Measurements from ENCODE around the gene SPAG5.

Gene SPAG5

GRCh38 chr17:28529013-28529400, 69.8 kb downstream of the SPAG5 start:
- H3K36me3 ChIP-seq (ENCODE audit: low read depth), result no peaks in the 10 kb centered on the region
- ATAC-seq (ENCODE audit: low read depth) (no peak), DNase-seq (ENCODE audit: low spot score) (no peak)
- H3K9me3 ChIP-seq (ENCODE audit: severe bottlenecking), result no peaks in the 10 kb centered on the region
- H3K27ac ChIP-seq (ENCODE audit: poor library complexity, severe bottlenecking), result no peak overlapping the region
- H3K4me1 ChIP-seq (ENCODE audit: insufficient read depth, poor library complexity, severe bottlenecking), result peaks cover 22% of the 10 kb centered on the region
- H3K4me3 ChIP-seq (ENCODE audit: severe bottlenecking), result no peak overlapping the region
- TF ChIP-seq CTCF (IDR thresholded peaks at IDR 0.05; ENCODE audit: poor library complexity, severe bottlenecking), result no peak
- no peaks in the 10 kb centered on the region for H3K27me3 ChIP-seq (ENCODE audit: insufficient read depth, poor library complexity, severe bottlenecking)

GRCh38 chr17:28528327-28529012, 70.4 kb downstream of the SPAG5 start:
- H3K9me3 ChIP-seq (ENCODE audit: severe bottlenecking), result no peaks in the 10 kb centered on the region
- DNase-seq (ENCODE audit: low spot score) (no peak), ATAC-seq (ENCODE audit: low read depth) (no peak)
- H3K4me3 ChIP-seq (ENCODE audit: severe bottlenecking), result no peak overlapping the region
- no peak for TF ChIP-seq CTCF (IDR thresholded peaks at IDR 0.05; ENCODE audit: poor library complexity, severe bottlenecking)
- no peaks in the 10 kb centered on the region for H3K36me3 ChIP-seq (ENCODE audit: low read depth)
- no peak overlapping the region for H3K27ac ChIP-seq (ENCODE audit: poor library complexity, severe bottlenecking)
- H3K27me3 ChIP-seq (ENCODE audit: insufficient read depth, poor library complexity, severe bottlenecking), result no peaks in the 10 kb centered on the region
- H3K4me1 ChIP-seq (ENCODE audit: insufficient read depth, poor library complexity, severe bottlenecking), result peaks cover 22% of the 10 kb centered on the region

- no peak overlapping the region for H3K27ac ChIP-seq (ENCODE audit: poor library complexity, severe bottlenecking)
Observed at GRCh38 chr17:28527859-28528258, 71.0 kb downstream of the SPAG5 start.

More at GRCh38 chr17:28527859-28528258, 71.0 kb downstream of the SPAG5 start:
- ATAC-seq (ENCODE audit: low read depth) (peak; percentile 33; the same call in 2 of the 3 replicates), DNase-seq (ENCODE audit: low spot score) (no peak)
- Histone ChIP-seq H3K27me3 (ENCODE audit: insufficient read depth, poor library complexity, severe bottlenecking) (no peaks in the 10 kb centered on the region), H3K9me3 (ENCODE audit: severe bottlenecking) (no peaks in the 10 kb centered on the region), H3K36me3 (ENCODE audit: low read depth) (no peaks in the 10 kb centered on the region), H3K4me3 (ENCODE audit: severe bottlenecking) (no peak overlapping the region), H3K4me1 (ENCODE audit: insufficient read depth, poor library complexity, severe bottlenecking) (peaks cover 16% of the 10 kb centered on the region)
- no peak for TF ChIP-seq CTCF (IDR thresholded peaks at IDR 0.05; ENCODE audit: poor library complexity, severe bottlenecking)

Measured in RWPE2 (cell line).